A673 (cell line): ENCODE results near the gene TAF3.

Source experiments
- EZH2 ChIP-seq: fragments of 200-600 bp; sonication (generic); IDR thresholded peaks from 2 replicates; pipeline ENCODE4 v1.6.1; 2017; ENCODE audit warnings: borderline replicate concordance, low read depth, mild to moderate bottlenecking, mixed read lengths, antibody characterized with exemption, low read length; ENCODE audit not compliant: poor library complexity, severe bottlenecking
- TF ChIP-seq, protein P1 (sequence below): fragments of 300-800, 200-600 bp; sonication (generic); conservative IDR thresholded peaks from 2 replicates; pipeline ENCODE4 v1.5.1; 2017; ENCODE audit warnings: low read depth, mild to moderate bottlenecking, antibody characterized with exemption, low read length, moderate library complexity, mixed read lengths

DNA sequence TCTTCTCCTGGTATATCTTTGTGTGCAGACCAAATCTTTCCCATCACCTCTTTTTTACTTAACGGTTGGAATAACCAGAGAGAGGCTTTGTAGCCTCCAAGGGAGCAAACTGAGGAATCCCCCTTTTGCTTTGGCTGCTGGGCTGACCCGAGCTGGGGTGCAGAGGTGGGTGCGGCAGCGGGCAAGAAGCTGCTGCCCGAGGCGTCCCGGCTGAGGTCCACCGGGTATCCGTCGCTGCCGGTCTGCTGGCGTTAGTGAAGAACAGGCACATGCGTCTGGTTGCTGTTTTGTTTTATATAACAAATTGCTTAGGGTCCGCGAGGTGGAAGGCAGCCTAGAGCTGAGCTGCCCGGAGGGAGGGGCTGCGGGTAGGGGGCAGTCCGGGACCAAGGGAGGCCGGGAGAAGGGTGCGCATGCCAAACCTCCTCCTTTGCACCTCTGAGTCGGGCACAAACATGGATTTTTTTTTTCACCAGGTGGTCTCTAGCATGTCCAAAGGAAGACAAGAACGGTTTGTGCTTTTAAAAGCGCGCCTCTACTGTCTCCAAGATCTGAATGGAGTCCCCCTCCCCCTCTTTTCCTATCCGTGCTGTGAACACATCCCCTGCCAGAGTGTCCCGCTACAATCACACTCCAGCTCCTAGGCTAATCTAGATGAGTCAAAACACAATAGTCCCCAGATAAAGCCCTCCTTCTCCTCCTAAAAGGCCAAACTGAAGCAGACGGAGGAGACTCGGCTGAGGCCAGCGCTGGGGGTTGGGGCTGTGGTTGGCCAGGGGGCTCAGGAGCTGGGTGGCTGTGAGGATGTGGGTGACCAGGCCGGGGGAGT, 229.4 kb downstream of the TAF3 start:
- TF ChIP-seq, protein P1, sequence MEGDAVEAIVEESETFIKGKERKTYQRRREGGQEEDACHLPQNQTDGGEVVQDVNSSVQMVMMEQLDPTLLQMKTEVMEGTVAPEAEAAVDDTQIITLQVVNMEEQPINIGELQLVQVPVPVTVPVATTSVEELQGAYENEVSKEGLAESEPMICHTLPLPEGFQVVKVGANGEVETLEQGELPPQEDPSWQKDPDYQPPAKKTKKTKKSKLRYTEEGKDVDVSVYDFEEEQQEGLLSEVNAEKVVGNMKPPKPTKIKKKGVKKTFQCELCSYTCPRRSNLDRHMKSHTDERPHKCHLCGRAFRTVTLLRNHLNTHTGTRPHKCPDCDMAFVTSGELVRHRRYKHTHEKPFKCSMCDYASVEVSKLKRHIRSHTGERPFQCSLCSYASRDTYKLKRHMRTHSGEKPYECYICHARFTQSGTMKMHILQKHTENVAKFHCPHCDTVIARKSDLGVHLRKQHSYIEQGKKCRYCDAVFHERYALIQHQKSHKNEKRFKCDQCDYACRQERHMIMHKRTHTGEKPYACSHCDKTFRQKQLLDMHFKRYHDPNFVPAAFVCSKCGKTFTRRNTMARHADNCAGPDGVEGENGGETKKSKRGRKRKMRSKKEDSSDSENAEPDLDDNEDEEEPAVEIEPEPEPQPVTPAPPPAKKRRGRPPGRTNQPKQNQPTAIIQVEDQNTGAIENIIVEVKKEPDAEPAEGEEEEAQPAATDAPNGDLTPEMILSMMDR, result no peak
- peak; percentile 63 for TF ChIP-seq EZH2
